ENCODE measurements around the gene TMEM145.

TMEM145 gene

GRCh38 chr19:42362891-42363440 is 49.9 kb downstream of the TMEM145 start:
- no peak for DNase-seq (ENCODE audit: low spot score)

- no peak for DNase-seq (ENCODE audit: low spot score)
These were observed 50.7 kb downstream of the TMEM145 start for GRCh38 chr19:42363614-42364346.

- no peak for DNase-seq (ENCODE audit: low spot score)
These were observed 53.6 kb downstream of the TMEM145 start for GRCh38 chr19:42366673-42367072.

GRCh38 chr19:42367929-42368328 is 54.8 kb downstream of the TMEM145 start:
- DNase-seq (ENCODE audit: low spot score) = no peak

GRCh38 chr19:42368360-42368759 is 55.3 kb downstream of the TMEM145 start:
- DNase-seq (ENCODE audit: low spot score) = no peak

GRCh38 chr19:42368765-42369164 is 55.7 kb downstream of the TMEM145 start:
- DNase-seq (ENCODE audit: low spot score) = no peak

- DNase-seq (ENCODE audit: low spot score) = no peak
These were observed 56.4 kb downstream of the TMEM145 start for GRCh38 chr19:42369433-42370067.

- DNase-seq (ENCODE audit: low spot score) = peak; percentile 81
These were observed 57.0 kb downstream of the TMEM145 start for GRCh38 chr19:42370068-42370520.

- no peak for DNase-seq (ENCODE audit: low spot score)
These were observed 57.6 kb downstream of the TMEM145 start for GRCh38 chr19:42370626-42371175.

Data from iPS-NIHi11 (cell line).